Activated T-cell treated with anti-CD3 and anti-CD28 coated beads, Interleukin-2, amount 50 U/mL, for 24 hours (primary cell): ENCODE data around the gene EEF2K.

ENCODE experiments used
- DNase-seq: peaks from one replicate; pipeline ENCODE4 v3.0.0-alpha.2; 2020
- H3K27ac Mint-ChIP-seq: 2 replicates; pipeline ENCODE4 v1.8.0; 2020; ENCODE audit warnings: mild to moderate bottlenecking, mixed read lengths
- H3K27me3 Mint-ChIP-seq: 2 replicates; pipeline ENCODE4 v1.8.0; 2020; ENCODE audit warnings: mixed read lengths
- H3K36me3 Mint-ChIP-seq: 2 replicates; pipeline ENCODE4 v1.8.0; 2020; ENCODE audit warnings: low read depth, mixed read lengths
- H3K4me1 Mint-ChIP-seq: 2 replicates; pipeline ENCODE4 v1.8.0; 2020; ENCODE audit warnings: low read depth, mixed read lengths
- H3K4me3 Mint-ChIP-seq: 2 replicates; pipeline ENCODE4 v1.8.0; 2020; ENCODE audit warnings: mild to moderate bottlenecking, moderate library complexity, mixed read lengths
- H3K9me3 Mint-ChIP-seq: 2 replicates; pipeline ENCODE4 v1.8.0; 2020; ENCODE audit warnings: mixed read lengths

Gene EEF2K

GRCh38 chr16:22324787-22325597 lies 118.9 kb downstream of the EEF2K start:
- DNase-seq: peak; percentile 23
- H3K27me3 Mint-ChIP-seq: no peaks in the 10 kb centered on the region
- H3K9me3 Mint-ChIP-seq: no peaks in the 10 kb centered on the region
- peaks cover 94% of the 10 kb centered on the region for H3K36me3 Mint-ChIP-seq
- H3K4me3 Mint-ChIP-seq: no peak overlapping the region
- H3K27ac Mint-ChIP-seq: peak overlapping the region; percentile 78
- peaks cover 16% of the 10 kb centered on the region for H3K4me1 Mint-ChIP-seq

- DNase-seq: peak; percentile 24
- no peak overlapping the region for H3K27ac Mint-ChIP-seq
- no peaks in the 10 kb centered on the region for H3K27me3 Mint-ChIP-seq
- no peak overlapping the region for H3K4me3 Mint-ChIP-seq
- no peaks in the 10 kb centered on the region for H3K9me3 Mint-ChIP-seq
- peaks cover 97% of the 10 kb centered on the region for H3K36me3 Mint-ChIP-seq
- H3K4me1 Mint-ChIP-seq: peaks cover 11% of the 10 kb centered on the region
Measured at GRCh38 chr16:22325598-22326368, 119.7 kb downstream of the EEF2K start.

- Mint-ChIP-seq H3K4me1 (peaks cover 5% of the 10 kb centered on the region), H3K27me3 (no peaks in the 10 kb centered on the region), H3K9me3 (no peaks in the 10 kb centered on the region), H3K36me3 (peaks cover 97% of the 10 kb centered on the region), H3K27ac (no peak overlapping the region), H3K4me3 (no peak overlapping the region)
- DNase-seq: no peak
Measured at GRCh38 chr16:22326369-22326652, 120.2 kb downstream of the EEF2K start.

GRCh38 chr16:22326771-22327445 lies 120.8 kb downstream of the EEF2K start:
- Mint-ChIP-seq H3K36me3 (peaks cover 97% of the 10 kb centered on the region), H3K9me3 (no peaks in the 10 kb centered on the region), H3K4me1 (peaks cover 5% of the 10 kb centered on the region), H3K4me3 (no peak overlapping the region), H3K27me3 (no peaks in the 10 kb centered on the region), H3K27ac (no peak overlapping the region)
- DNase-seq: peak; percentile 15

- Mint-ChIP-seq H3K27ac (peak overlapping the region; percentile 59), H3K4me3 (no peak overlapping the region), H3K36me3 (peaks cover 98% of the 10 kb centered on the region), H3K9me3 (no peaks in the 10 kb centered on the region), H3K4me1 (peaks cover 5% of the 10 kb centered on the region), H3K27me3 (no peaks in the 10 kb centered on the region)
- no peak for DNase-seq
Measured at GRCh38 chr16:22327446-22327775, 121.3 kb downstream of the EEF2K start.

- Mint-ChIP-seq H3K9me3 (no peaks in the 10 kb centered on the region), H3K4me3 (no peak overlapping the region), H3K36me3 (peaks cover 97% of the 10 kb centered on the region), H3K27ac (peak overlapping the region; percentile 59), H3K4me1 (peaks cover 5% of the 10 kb centered on the region), H3K27me3 (no peaks in the 10 kb centered on the region)
- DNase-seq: peak; percentile 21
Measured at GRCh38 chr16:22328081-22328725, 122.1 kb downstream of the EEF2K start.

- Mint-ChIP-seq H3K9me3 (no peaks in the 10 kb centered on the region), H3K27ac (peak overlapping the region; percentile 44), H3K27me3 (no peaks in the 10 kb centered on the region), H3K36me3 (peaks cover 97% of the 10 kb centered on the region), H3K4me3 (no peak overlapping the region), H3K4me1 (peaks cover 5% of the 10 kb centered on the region)
- DNase-seq: peak; percentile 20
Measured at GRCh38 chr16:22329199-22329695, 123.2 kb downstream of the EEF2K start.

- Mint-ChIP-seq H3K27me3 (no peaks in the 10 kb centered on the region), H3K27ac (peak overlapping the region; percentile 5), H3K9me3 (no peaks in the 10 kb centered on the region), H3K4me1 (peaks cover 6% of the 10 kb centered on the region), H3K4me3 (no peak overlapping the region), H3K36me3 (peaks cover 97% of the 10 kb centered on the region)
- DNase-seq: no peak
Measured at GRCh38 chr16:22330326-22330725, 124.2 kb downstream of the EEF2K start.

GRCh38 chr16:22333457-22333994 lies 127.4 kb downstream of the EEF2K start:
- H3K27ac Mint-ChIP-seq: no peak overlapping the region
- no peak for DNase-seq
- peaks cover 97% of the 10 kb centered on the region for H3K36me3 Mint-ChIP-seq
- H3K9me3 Mint-ChIP-seq: peaks cover 16% of the 10 kb centered on the region
- H3K27me3 Mint-ChIP-seq: no peaks in the 10 kb centered on the region
- H3K4me3 Mint-ChIP-seq: no peak overlapping the region
- peaks cover 21% of the 10 kb centered on the region for H3K4me1 Mint-ChIP-seq

GRCh38 chr16:22335668-22336246 lies 129.7 kb downstream of the EEF2K start:
- Mint-ChIP-seq H3K36me3 (peaks cover 94% of the 10 kb centered on the region), H3K9me3 (peaks cover 23% of the 10 kb centered on the region), H3K4me1 (peaks cover 19% of the 10 kb centered on the region), H3K27ac (no peak overlapping the region), H3K27me3 (no peaks in the 10 kb centered on the region), H3K4me3 (no peak overlapping the region)
- no peak for DNase-seq

- Mint-ChIP-seq H3K27ac (peak overlapping the region; percentile 41), H3K4me1 (peaks cover 19% of the 10 kb centered on the region), H3K4me3 (no peak overlapping the region), H3K36me3 (peaks cover 94% of the 10 kb centered on the region), H3K9me3 (peaks cover 23% of the 10 kb centered on the region), H3K27me3 (no peaks in the 10 kb centered on the region)
- DNase-seq: no peak
Measured at GRCh38 chr16:22336581-22336980, 130.5 kb downstream of the EEF2K start.

GRCh38 chr16:22337045-22337444 lies 131.0 kb downstream of the EEF2K start:
- DNase-seq: no peak

GRCh38 chr16:22337849-22338635 lies 132.0 kb downstream of the EEF2K start:
- Mint-ChIP-seq H3K4me3 (no peak overlapping the region), H3K36me3 (peaks cover 95% of the 10 kb centered on the region), H3K9me3 (peaks cover 23% of the 10 kb centered on the region), H3K27me3 (no peaks in the 10 kb centered on the region), H3K27ac (peak overlapping the region; percentile 50), H3K4me1 (peaks cover 33% of the 10 kb centered on the region)
- DNase-seq: no peak

More at GRCh38 chr16:22337045-22337444, 131.0 kb downstream of the EEF2K start:
- Mint-ChIP-seq H3K4me3 (no peak overlapping the region), H3K4me1 (peaks cover 24% of the 10 kb centered on the region), H3K27ac (peak overlapping the region; percentile 41), H3K36me3 (peaks cover 94% of the 10 kb centered on the region), H3K9me3 (peaks cover 23% of the 10 kb centered on the region), H3K27me3 (no peaks in the 10 kb centered on the region)
